ENCODE data around the gene KIAA1586.

GRCh38 chr6:57069920-57070331 lies 23.4 kb downstream of the KIAA1586 start:
- TF ChIP-seq CTCF (conservative IDR thresholded peaks at IDR 0.05; ENCODE audit: low read length) (no peak), EZH2phosphoT487 (IDR thresholded peaks at IDR 0.05; ENCODE audit: borderline replicate concordance) (no peak)
